PC-3 (cell line): ENCODE measurements around the gene ANK2. TPM values are rescaled to one million over a fixed set of nuclear protein-coding genes. Genes with fewer than 3 reads are reported as not detected.

Experiments used
- ATAC-seq: fragments of 200-7000 bp; cut with Tn5 transposase; 2 replicates; pipeline ENCODE4 v1.9.1; 2020; ENCODE audit warnings: mild to moderate bottlenecking, moderate library complexity
- BruUV-seq: library from RNA; stranded (reverse); fragments of 400-500 nt; replicated peaks from 2 replicates; lab custom pipeline; 2021; lab: Mats Ljungman, UMichigan
- CTCF ChIA-PET: fragments of 300-600 bp; sonication (Branson Sonifier 250); formaldehyde crosslinking; loops from one replicate; lab custom pipeline; 2022; ENCODE audit warnings: antibody characterized with exemption; lab: Charles Lee
- POLR2A ChIA-PET: fragments of 300-600 bp; sonication (Branson Sonifier 250); formaldehyde crosslinking; loops from one replicate; lab custom pipeline; 2022; ENCODE audit warnings: antibody characterized with exemption; ENCODE audit not compliant: unreplicated experiment; lab: Charles Lee
- DNase-seq: peaks from one replicate; pipeline ENCODE4 v3.0.0-alpha.2; 2015
- H2AFZ ChIP-seq: fragments of 300-600 bp; sonication (generic); 2 replicates; pipeline ENCODE4 v1.6.0; 2016; ENCODE audit warnings: antibody characterized with exemption, low read length
- H3F3A ChIP-seq: fragments of 300-600 bp; sonication (generic); one replicate; pipeline ENCODE4 v1.6.0; 2017; ENCODE audit warnings: antibody characterized with exemption, low read length, control low read depth, mild to moderate bottlenecking; ENCODE audit not compliant: unreplicated experiment
- H3K27ac ChIP-seq: fragments of 300-600 bp; sonication (generic); 2 replicates; pipeline ENCODE4 v1.5.1; 2016; ENCODE audit warnings: mild to moderate bottlenecking, low read length
- H3K27me3 ChIP-seq: fragments of 300-600 bp; sonication (generic); 2 replicates; pipeline ENCODE4 v1.6.1; 2016; ENCODE audit warnings: low read length, mixed read lengths
- H3K36me3 ChIP-seq: fragments of 300-600 bp; sonication (generic); 2 replicates; pipeline ENCODE4 v1.6.1; 2016; ENCODE audit warnings: low read depth, mixed run types, low read length, mixed read lengths
- H3K4me1 ChIP-seq: fragments of 300-600 bp; sonication (generic); 2 replicates; pipeline ENCODE4 v1.5.1; 2016; ENCODE audit warnings: low read length; ENCODE audit not compliant: insufficient read depth
- H3K4me2 ChIP-seq: fragments of 300-600 bp; sonication (generic); 2 replicates; pipeline ENCODE4 v1.6.0; 2016; ENCODE audit warnings: low read length
- H3K4me3 ChIP-seq: fragments of 300-600 bp; sonication (generic); 2 replicates; pipeline ENCODE4 v1.5.1; 2016; ENCODE audit warnings: mild to moderate bottlenecking, low read length, mixed read lengths
- H3K79me2 ChIP-seq: fragments of 300-600 bp; sonication (generic); 2 replicates; pipeline ENCODE4 v1.6.1; 2017; ENCODE audit warnings: low read length, mixed read lengths
- H3K9ac ChIP-seq: fragments of 300-600 bp; sonication (generic); 2 replicates; pipeline ENCODE4 v1.6.0; 2016; ENCODE audit warnings: mild to moderate bottlenecking, low read length
- H3K9me2 ChIP-seq: fragments of 300-600 bp; sonication (generic); replicated peaks from 2 replicates; pipeline ENCODE4 v1.6.1; 2016; ENCODE audit warnings: mixed run types, low read length, mixed read lengths
- H3K9me3 ChIP-seq: fragments of 300-600 bp; sonication (generic); 2 replicates; pipeline ENCODE4 v1.6.1; 2016; ENCODE audit warnings: low read length, mixed read lengths
- H4K20me1 ChIP-seq: fragments of 300-600 bp; sonication (generic); 2 replicates; pipeline ENCODE4 v1.6.1; 2016; ENCODE audit warnings: low read length, mixed read lengths
- CTCF ChIP-seq: fragments of 300-600 bp; sonication (generic); conservative IDR thresholded peaks from 2 replicates; pipeline ENCODE4 v1.5.1; 2017; ENCODE audit warnings: antibody characterized with exemption, low read depth, mild to moderate bottlenecking, low read length
- EZH2 ChIP-seq: fragments of 300-600 bp; sonication (generic); IDR thresholded peaks from one replicate; pipeline ENCODE4 v1.6.1; 2017; ENCODE audit warnings: antibody characterized with exemption, mild to moderate bottlenecking, low read length; ENCODE audit not compliant: unreplicated experiment
- EZH2phosphoT487 ChIP-seq: fragments of 300-600 bp; sonication (generic); IDR thresholded peaks from 2 replicates; pipeline ENCODE4 v1.6.1; 2018; ENCODE audit warnings: mild to moderate bottlenecking, antibody characterized with exemption, low read length, borderline replicate concordance
- intact Hi-C: fragments of 100-400 bp; cut with micrococcal nuclease; formaldehyde crosslinking; loops from 2 replicates; pipeline ENCODE4 v1.9.0; 2023
- total RNA-seq: library from RNA; depleted of rRNA; stranded (reverse); fragments of >200 nt; gene quantifications from 2 replicates; pipeline ENCODE4 v1.2.3, GENCODE V29; 2014

ANK2 gene
- total RNA-seq, 1 experiment from 2014 or later = 1.8 TPM

- Histone ChIP-seq H2AFZ (no peak overlapping the region), H3K9me2 (no peaks in the 10 kb centered on the region), H3K4me2 (no peak overlapping the region), H3F3A (no peaks in the 10 kb centered on the region), H3K36me3 (no peaks in the 10 kb centered on the region), H3K4me3 (no peak overlapping the region), H3K27me3 (no peaks in the 10 kb centered on the region), H3K9me3 (no peaks in the 10 kb centered on the region), H3K27ac (no peak overlapping the region), H3K9ac (no peak overlapping the region), H3K79me2 (no peaks in the 10 kb centered on the region), H3K4me1 (peaks cover 9% of the 10 kb centered on the region), H4K20me1 (no peaks in the 10 kb centered on the region)
- intact Hi-C loops = no loop called here
- ChIA-PET CTCF (no interaction called here), POLR2A (no interaction called here)
- BruUV-seq = no TSS peak
- ATAC-seq = no peak
- TF ChIP-seq CTCF = no peak
- DNase-seq = no peak
These were observed 283.2 kb downstream of the ANK2 start for GRCh38 chr4:113332701-113333100.

- ChIA-PET CTCF (interaction anchor here (0.6 kb wide), 1 partner anchor 17 kb away, joined by 3 read pairs; no protein-coding TSS in a partner anchor), POLR2A (no interaction called here)
- Histone ChIP-seq H3K9me2 (no peaks in the 10 kb centered on the region), H2AFZ (no peak overlapping the region), H3K4me1 (peaks cover 9% of the 10 kb centered on the region), H3K4me3 (no peak overlapping the region), H3K36me3 (no peaks in the 10 kb centered on the region), H3K9me3 (no peaks in the 10 kb centered on the region), H4K20me1 (no peaks in the 10 kb centered on the region), H3K79me2 (no peaks in the 10 kb centered on the region), H3F3A (no peaks in the 10 kb centered on the region), H3K27ac (no peak overlapping the region), H3K9ac (no peak overlapping the region), H3K27me3 (no peaks in the 10 kb centered on the region), H3K4me2 (no peak overlapping the region)
- ATAC-seq (no peak), DNase-seq (no peak)
- no TSS peak for BruUV-seq
- no peak for TF ChIP-seq EZH2
- no peak for TF ChIP-seq CTCF
- no peak for TF ChIP-seq EZH2phosphoT487
- intact Hi-C loops = no loop called here
These were observed 286.3 kb downstream of the ANK2 start for GRCh38 chr4:113335746-113336145.

- no peaks in the 10 kb centered on the region for H4K20me1 ChIP-seq
- ATAC-seq (peak; percentile 74), DNase-seq (peak; percentile 54)
- H3K4me1 ChIP-seq = peaks cover 9% of the 10 kb centered on the region
- BruUV-seq = no TSS peak
- H3K9ac ChIP-seq = no peak overlapping the region
- peak overlapping the region; percentile 15; the same call in 1 of the 2 replicates for H3K4me3 ChIP-seq
- POLR2A ChIA-PET = no interaction called here
- peak overlapping the region; percentile 46 for H3K4me2 ChIP-seq
- H2AFZ ChIP-seq = 0 out of 2 replicates have a peak overlapping the region, but pooled peaks have one; percentile 48
- no peaks in the 10 kb centered on the region for H3K9me2 ChIP-seq
- no peaks in the 10 kb centered on the region for H3K27me3 ChIP-seq
- intact Hi-C loops = no loop called here
- no peaks in the 10 kb centered on the region for H3K79me2 ChIP-seq
- H3F3A ChIP-seq = no peaks in the 10 kb centered on the region
- H3K27ac ChIP-seq = peak overlapping the region; percentile 24
- TF ChIP-seq EZH2phosphoT487 (no peak), CTCF (no peak), EZH2 (no peak)
- H3K36me3 ChIP-seq = no peaks in the 10 kb centered on the region
- H3K9me3 ChIP-seq = no peaks in the 10 kb centered on the region
- CTCF ChIA-PET = interaction anchor here (0.6 kb wide), 1 partner anchor 348 kb away, joined by 4 read pairs; no protein-coding TSS in a partner anchor
These were observed 287.1 kb downstream of the ANK2 start for GRCh38 chr4:113336556-113336955.
